Testis (tissue), 2 donors: Measurements from ENCODE around the gene MAML3.

ENCODE experiments used
- CTCF ChIP-seq, 3 experiments: fragments of 450-650 bp in 2 of 3; fragments of 200-600 bp in 1 of 3; sonication (generic) in 1 of 3; IDR thresholded peaks; one replicate each; pipeline ENCODE4 v1.5.1; 2016 to 2019; ENCODE audit warnings: antibody characterized with exemption in 3 of 3, mild to moderate bottlenecking in 2 of 3, moderate library complexity in 1 of 3
- POLR2A ChIP-seq: fragments of 450-650 bp; IDR thresholded peaks from one replicate; pipeline ENCODE4 v1.6.1; 2017; ENCODE audit warnings: antibody characterized with exemption, mild to moderate bottlenecking, moderate library complexity

- TF ChIP-seq CTCF (IDR thresholded peaks at IDR 0.05) (no peak), POLR2A (no peak)
Measured at GRCh38 chr4:139704915-139705485, 449.0 kb downstream of the MAML3 start.
